Smooth muscle cell (in vitro differentiated cells): ENCODE data around the gene RBM20. TPM values are rescaled to one million over a fixed set of nuclear protein-coding genes. Genes with fewer than 3 reads are reported as not detected.

Source experiments
- DNase-seq: peaks from one replicate; lab custom pipeline; 2025; ENCODE audit not compliant: unreplicated experiment; lab: John Stamatoyannopoulos, UW
- H2AFZ ChIP-seq: fragments of 200-600 bp; sonication (generic); 2 replicates; pipeline ENCODE4 v1.6.0; 2016; ENCODE audit warnings: antibody characterized with exemption, low read depth, mild to moderate bottlenecking
- H3F3A ChIP-seq: fragments of 200-600 bp; sonication (generic); 2 replicates; pipeline ENCODE4 v1.6.0; 2017; ENCODE audit warnings: antibody characterized with exemption, low read depth
- H3K27ac ChIP-seq: fragments of 200-600 bp; sonication (generic); 2 replicates; pipeline ENCODE4 v1.5.1; 2016; ENCODE audit warnings: low read depth, mild to moderate bottlenecking
- H3K27me3 ChIP-seq: fragments of 200-600 bp; sonication (generic); 2 replicates; pipeline ENCODE4 v1.6.1; 2016; ENCODE audit warnings: low read depth, mild to moderate bottlenecking
- H3K36me3 ChIP-seq: fragments of 200-600 bp; sonication (generic); 2 replicates; pipeline ENCODE4 v1.5.1; 2016; ENCODE audit warnings: low read depth
- H3K4me1 ChIP-seq: fragments of 200-600 bp; sonication (generic); 2 replicates; pipeline ENCODE4 v1.5.1; 2016; ENCODE audit warnings: low read depth
- H3K4me2 ChIP-seq: fragments of 200-600 bp; sonication (generic); 2 replicates; pipeline ENCODE4 v1.6.0; 2016; ENCODE audit warnings: mild to moderate bottlenecking
- H3K4me3 ChIP-seq: fragments of 200-600 bp; sonication (generic); 2 replicates; pipeline ENCODE4 v1.5.1; 2016; ENCODE audit warnings: mild to moderate bottlenecking
- H3K79me2 ChIP-seq: fragments of 200-600 bp; sonication (generic); 2 replicates; pipeline ENCODE4 v1.6.0; 2016; ENCODE audit warnings: low read depth, mild to moderate bottlenecking
- H3K9ac ChIP-seq: fragments of 200-600 bp; sonication (generic); 2 replicates; pipeline ENCODE4 v1.6.0; 2016; ENCODE audit warnings: low read depth
- H3K9me3 ChIP-seq: fragments of 200-600 bp; sonication (generic); replicated peaks from 2 replicates; pipeline ENCODE4 v1.5.1; 2016; ENCODE audit warnings: low read depth
- H4K20me1 ChIP-seq: fragments of 200-600 bp; sonication (generic); 2 replicates; pipeline ENCODE4 v1.6.0; 2016; ENCODE audit warnings: low read depth
- WGBS: methylation state at CpG from one replicate; pipeline ENCODE4 v1.1.7; 2016; ENCODE audit warnings: low lambda C conversion rate; 5-methylcytosine and 5-hydroxymethylcytosine counted together
- polyA plus RNA-seq: library from polyadenylated mRNA; unstranded; fragments of >200 nt; fragmentation: Nextera tagmentation; extraction: Ambion mirVana; gene quantifications from 2 replicates; pipeline ENCODE4 v1.2.1, GENCODE V29; 2016
- total RNA-seq: library from RNA; depleted of rRNA; stranded (reverse); fragments of >200 nt; gene quantifications from 2 replicates; pipeline ENCODE4 v1.2.3, GENCODE V29; 2014
- TF ChIP-seq, protein P1 (sequence below): fragments of 200-600 bp; sonication (generic); IDR thresholded peaks from 2 replicates; pipeline ENCODE4 v1.5.1; 2017; ENCODE audit warnings: borderline replicate concordance, mild to moderate bottlenecking, antibody characterized with exemption; ENCODE audit not compliant: insufficient read depth, poor library complexity, severe bottlenecking

Gene RBM20
- total and polyA plus RNA-seq, 2 experiments from 2014 or later: 0.09 TPM

DNA sequence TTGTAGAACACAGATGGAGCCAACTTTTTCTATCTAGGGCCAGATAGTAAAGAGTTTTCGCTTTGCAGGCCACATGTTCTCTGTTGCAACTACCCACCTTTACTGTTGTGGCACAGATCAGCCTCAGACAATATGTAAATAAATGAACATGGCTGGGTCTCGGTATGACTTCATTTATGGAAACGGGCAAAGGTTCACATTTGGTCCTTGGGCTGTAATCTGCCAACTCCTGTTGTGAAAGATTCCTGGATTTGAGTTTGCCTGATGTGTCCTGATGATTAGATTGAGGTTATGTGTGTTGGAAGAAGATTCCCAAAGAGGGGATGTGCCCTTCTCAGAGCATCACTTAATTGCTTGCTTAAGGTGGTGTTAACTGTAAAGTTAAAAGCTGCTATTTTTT lies 38.2 kb downstream of the RBM20 start:
- TF ChIP-seq, protein P1, sequence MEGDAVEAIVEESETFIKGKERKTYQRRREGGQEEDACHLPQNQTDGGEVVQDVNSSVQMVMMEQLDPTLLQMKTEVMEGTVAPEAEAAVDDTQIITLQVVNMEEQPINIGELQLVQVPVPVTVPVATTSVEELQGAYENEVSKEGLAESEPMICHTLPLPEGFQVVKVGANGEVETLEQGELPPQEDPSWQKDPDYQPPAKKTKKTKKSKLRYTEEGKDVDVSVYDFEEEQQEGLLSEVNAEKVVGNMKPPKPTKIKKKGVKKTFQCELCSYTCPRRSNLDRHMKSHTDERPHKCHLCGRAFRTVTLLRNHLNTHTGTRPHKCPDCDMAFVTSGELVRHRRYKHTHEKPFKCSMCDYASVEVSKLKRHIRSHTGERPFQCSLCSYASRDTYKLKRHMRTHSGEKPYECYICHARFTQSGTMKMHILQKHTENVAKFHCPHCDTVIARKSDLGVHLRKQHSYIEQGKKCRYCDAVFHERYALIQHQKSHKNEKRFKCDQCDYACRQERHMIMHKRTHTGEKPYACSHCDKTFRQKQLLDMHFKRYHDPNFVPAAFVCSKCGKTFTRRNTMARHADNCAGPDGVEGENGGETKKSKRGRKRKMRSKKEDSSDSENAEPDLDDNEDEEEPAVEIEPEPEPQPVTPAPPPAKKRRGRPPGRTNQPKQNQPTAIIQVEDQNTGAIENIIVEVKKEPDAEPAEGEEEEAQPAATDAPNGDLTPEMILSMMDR: no peak
- Histone ChIP-seq H3K9me3 (no peaks in the 10 kb centered on the region), H3K36me3 (no peaks in the 10 kb centered on the region), H3K4me3 (no peak overlapping the region), H3F3A (no peaks in the 10 kb centered on the region), H3K79me2 (no peaks in the 10 kb centered on the region), H2AFZ (no peak overlapping the region), H3K27ac (no peak overlapping the region), H3K27me3 (no peaks in the 10 kb centered on the region), H3K4me1 (no peaks in the 10 kb centered on the region), H4K20me1 (no peaks in the 10 kb centered on the region), H3K9ac (no peak overlapping the region), H3K4me2 (no peak overlapping the region)
- WGBS: 91% methylated on average over 3 of the region's 3 CpGs
- no peak for DNase-seq

DNA sequence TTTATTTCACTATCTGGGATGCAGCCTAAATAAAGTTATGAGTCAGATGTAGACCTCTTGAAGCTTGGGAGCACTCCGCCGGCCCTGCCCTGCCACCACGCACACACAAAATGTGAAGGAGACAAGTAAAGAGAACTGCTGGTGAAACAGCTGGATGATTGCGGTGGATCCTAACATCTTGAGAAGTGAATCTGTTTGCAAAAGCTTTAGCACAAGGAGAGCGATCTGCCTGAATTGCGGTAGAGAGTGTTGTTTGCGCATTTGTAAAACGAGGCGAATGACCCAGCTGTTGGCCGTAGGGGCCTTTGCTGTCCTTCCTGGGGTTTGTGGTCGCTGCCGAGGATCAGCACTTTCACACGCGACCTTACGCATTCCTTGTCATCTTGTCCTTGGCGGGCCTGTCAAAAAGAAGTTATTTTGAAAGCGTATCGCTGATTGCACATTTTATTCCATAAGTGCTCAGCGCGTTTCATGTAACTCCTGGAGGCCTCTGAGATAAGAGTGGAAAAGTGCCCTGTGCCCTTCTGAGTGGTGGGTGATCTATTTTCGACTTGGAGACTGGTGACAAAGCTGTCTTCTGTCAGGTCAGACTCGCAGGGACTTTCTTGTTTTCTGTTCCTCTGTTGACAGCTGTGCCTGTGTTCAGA lies 40.8 kb downstream of the RBM20 start:
- Histone ChIP-seq H3K27ac (peak overlapping the region; percentile 58), H3K79me2 (no peaks in the 10 kb centered on the region), H3K4me2 (peak overlapping the region; percentile 62), H3K4me3 (no peak overlapping the region), H3K27me3 (no peaks in the 10 kb centered on the region), H2AFZ (peak overlapping the region; percentile 60), H3K36me3 (no peaks in the 10 kb centered on the region), H3K4me1 (no peaks in the 10 kb centered on the region), H4K20me1 (no peaks in the 10 kb centered on the region), H3K9me3 (no peaks in the 10 kb centered on the region), H3F3A (no peaks in the 10 kb centered on the region), H3K9ac (no peak overlapping the region)
- TF ChIP-seq, protein P1: no peak
- peak; percentile 9 for DNase-seq
- WGBS: 52% methylated on average over 22 of the region's 22 CpGs

DNA sequence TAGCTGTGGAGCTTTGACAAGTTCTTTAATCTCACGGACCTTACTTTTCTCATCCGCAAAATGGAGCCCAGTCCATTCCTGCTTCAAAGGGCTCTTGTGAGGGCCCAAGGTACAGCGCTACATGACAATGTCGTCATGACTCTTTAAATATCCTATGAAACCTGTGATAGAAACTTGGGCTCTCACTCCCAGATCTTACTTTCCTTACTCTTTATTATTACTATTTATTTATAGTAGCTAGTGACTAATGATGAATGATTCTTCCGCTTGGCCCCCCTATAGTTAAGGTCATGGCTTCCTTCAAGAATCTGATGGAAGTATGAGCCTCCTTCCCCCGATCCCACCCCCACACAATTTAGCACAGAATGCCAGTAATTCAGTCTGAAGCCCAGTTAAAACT lies 41.9 kb downstream of the RBM20 start:
- WGBS: 93% methylated on average over 6 of the region's 6 CpGs
- Histone ChIP-seq H3K4me2 (no peak overlapping the region), H2AFZ (no peak overlapping the region), H3F3A (no peaks in the 10 kb centered on the region), H3K4me3 (no peak overlapping the region), H4K20me1 (no peaks in the 10 kb centered on the region), H3K9me3 (no peaks in the 10 kb centered on the region), H3K4me1 (no peaks in the 10 kb centered on the region), H3K36me3 (no peaks in the 10 kb centered on the region), H3K79me2 (no peaks in the 10 kb centered on the region), H3K27ac (no peak overlapping the region), H3K27me3 (no peaks in the 10 kb centered on the region), H3K9ac (no peak overlapping the region)
- DNase-seq: no peak
- TF ChIP-seq, protein P1: no peak

DNA sequence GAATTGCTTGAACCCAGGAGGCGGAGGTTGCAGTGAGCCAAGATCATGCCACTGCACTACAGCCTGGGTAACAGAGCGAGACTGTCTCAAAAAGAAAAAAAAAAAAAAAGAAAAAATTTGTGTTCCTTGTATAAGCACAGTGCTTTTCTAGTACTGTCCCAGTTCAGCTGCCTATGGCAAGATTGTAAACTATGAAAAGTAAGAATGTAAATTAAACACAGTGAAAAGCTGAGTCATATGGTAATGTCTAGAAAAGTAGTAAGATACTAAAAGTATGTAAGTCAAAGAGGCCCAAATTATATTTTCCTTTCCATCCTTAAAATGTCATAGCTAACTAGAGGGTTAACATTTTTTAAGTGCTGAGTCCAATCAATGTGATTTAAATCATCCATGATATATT lies 42.8 kb downstream of the RBM20 start:
- Histone ChIP-seq H3K79me2 (no peaks in the 10 kb centered on the region), H3K27ac (no peak overlapping the region), H3F3A (no peaks in the 10 kb centered on the region), H3K9me3 (no peaks in the 10 kb centered on the region), H3K4me2 (peak overlapping the region; percentile 5), H3K36me3 (no peaks in the 10 kb centered on the region), H4K20me1 (no peaks in the 10 kb centered on the region), H3K4me3 (no peak overlapping the region), H2AFZ (no peak overlapping the region), H3K27me3 (no peaks in the 10 kb centered on the region), H3K9ac (no peak overlapping the region), H3K4me1 (no peaks in the 10 kb centered on the region)
- no peak for DNase-seq
- 75% methylated on average over 2 of the region's 2 CpGs for WGBS
- TF ChIP-seq, protein P1: no peak
